Mesenchymal stem cell (in vitro differentiated cells and primary cell): ENCODE measurements around the gene SMIM12.
A peak's percentile ranks its signal among the peaks of the same experiment; 100 is the strongest.

Experiments used
- DNase-seq: peaks from one replicate; pipeline ENCODE4 v3.0.0-alpha.2; 2013
- H2AFZ ChIP-seq: one replicate; pipeline ENCODE4 v1.6.1; 2013; ENCODE audit warnings: low read depth, mild to moderate bottlenecking, control low read depth, inconsistent platforms, low read length, moderate library complexity
- H2AK5ac ChIP-seq: 2 replicates; pipeline ENCODE4 v1.6.1; 2013; ENCODE audit warnings: low read length, moderate library complexity, mild to moderate bottlenecking, inconsistent platforms; ENCODE audit not compliant: severe bottlenecking
- H2BK120ac ChIP-seq: one replicate; pipeline ENCODE4 v1.6.1; 2013; ENCODE audit warnings: low read depth, mild to moderate bottlenecking, inconsistent platforms, low read length, moderate library complexity
- H2BK12ac ChIP-seq, 2 experiments: one replicate each; pipeline ENCODE4 v1.6.1; 2013; ENCODE audit warnings: inconsistent platforms in 2 of 2, low read length in 2 of 2, mild to moderate bottlenecking in 2 of 2, moderate library complexity in 2 of 2, control low read depth in 1 of 2
- H2BK15ac ChIP-seq: one replicate; pipeline ENCODE4 v1.6.1; 2013; ENCODE audit warnings: mild to moderate bottlenecking, low read depth, inconsistent platforms; ENCODE audit not compliant: poor library complexity, severe bottlenecking
- H2BK5ac ChIP-seq: 2 replicates; pipeline ENCODE4 v1.6.1; 2013; ENCODE audit warnings: low read depth, mild to moderate bottlenecking, low read length, control low read depth, inconsistent platforms; ENCODE audit not compliant: poor library complexity, severe bottlenecking
- H3K14ac ChIP-seq, 2 experiments: one replicate each; pipeline ENCODE4 v1.6.1; 2013; ENCODE audit warnings: inconsistent platforms in 2 of 2, low read length in 2 of 2, control low read depth in 1 of 2, mild to moderate bottlenecking in 1 of 2, moderate library complexity in 1 of 2
- H3K18ac ChIP-seq, 2 experiments: one replicate each; pipeline ENCODE4 v1.6.1; 2013; ENCODE audit warnings: inconsistent platforms in 2 of 2, low read length in 2 of 2, control low read depth in 1 of 2, low read depth in 1 of 2, mild to moderate bottlenecking in 1 of 2
- H3K23ac ChIP-seq, 2 experiments: one replicate each; pipeline ENCODE4 v1.6.1; 2013; ENCODE audit warnings: inconsistent platforms in 2 of 2, low read length in 2 of 2, mild to moderate bottlenecking in 2 of 2, moderate library complexity in 2 of 2, control low read depth in 1 of 2
- H3K27ac ChIP-seq: 2 replicates; pipeline ENCODE4 v1.5.1; 2013; ENCODE audit warnings: mild to moderate bottlenecking, moderate library complexity, low read length, control low read depth, inconsistent platforms; ENCODE audit not compliant: poor library complexity, severe bottlenecking
- H3K27me3 ChIP-seq, 2 experiments: 2 replicates each; pipeline versions ENCODE4 v1.6.1 to v1.7.0; 2013; ENCODE audit warnings: low read length in 2 of 2, mild to moderate bottlenecking in 2 of 2, moderate library complexity in 2 of 2, control low read depth in 1 of 2, inconsistent platforms in 1 of 2; ENCODE audit not compliant: control insufficient read depth in 1 of 2, insufficient read depth in 1 of 2
- H3K36me3 ChIP-seq, 2 experiments: 2 replicates each; pipeline versions ENCODE4 v1.6.1 to v1.7.0; 2013; ENCODE audit warnings: low read length in 2 of 2, control low read depth in 1 of 2, inconsistent platforms in 1 of 2, low read depth in 1 of 2, mild to moderate bottlenecking in 1 of 2; ENCODE audit not compliant: insufficient read depth in 2 of 2, control insufficient read depth in 1 of 2
- H3K4ac ChIP-seq, 2 experiments: one replicate each; pipeline ENCODE4 v1.6.1; 2013; ENCODE audit warnings: inconsistent platforms in 2 of 2, low read length in 2 of 2, mild to moderate bottlenecking in 2 of 2, moderate library complexity in 2 of 2, control low read depth in 1 of 2, low read depth in 1 of 2
- H3K4me1 ChIP-seq: 2 replicates; pipeline ENCODE4 v1.6.1; 2013; ENCODE audit warnings: low read depth, low read length, control low read depth; ENCODE audit not compliant: control insufficient read depth, insufficient read depth
- H3K4me2 ChIP-seq: 2 replicates; pipeline ENCODE4 v1.6.1; 2013; ENCODE audit warnings: low read length, mild to moderate bottlenecking, inconsistent platforms; ENCODE audit not compliant: poor library complexity, severe bottlenecking
- H3K4me3 ChIP-seq, 2 experiments: 2 replicates each; pipeline versions ENCODE4 v1.5.1 to v1.7.0; 2013; ENCODE audit warnings: low read length in 2 of 2, mild to moderate bottlenecking in 2 of 2, control low read depth in 1 of 2, low read depth in 1 of 2; ENCODE audit not compliant: insufficient read depth in 1 of 2
- H3K79me1 ChIP-seq: replicated peaks from 2 replicates; pipeline ENCODE4 v1.6.1; 2013; ENCODE audit warnings: mild to moderate bottlenecking, control low read depth, low read length, inconsistent platforms; ENCODE audit not compliant: poor library complexity, severe bottlenecking
- H3K9ac ChIP-seq: 2 replicates; pipeline ENCODE4 v1.7.0; 2013; ENCODE audit warnings: mild to moderate bottlenecking, low read length, moderate library complexity
- H3K9me3 ChIP-seq: 2 replicates; pipeline ENCODE4 v1.7.0; 2013; ENCODE audit warnings: mild to moderate bottlenecking, low read length; ENCODE audit not compliant: control insufficient read depth
- H4K8ac ChIP-seq: one replicate; pipeline ENCODE4 v1.6.1; 2013; ENCODE audit warnings: inconsistent platforms, mild to moderate bottlenecking, low read length, moderate library complexity
- H4K91ac ChIP-seq: one replicate; pipeline ENCODE4 v1.6.1; 2013; ENCODE audit warnings: mild to moderate bottlenecking, low read length, inconsistent platforms
- WGBS: methylation state at CpG from one replicate; pipeline ENCODE4 v1.1.7; 2013; ENCODE audit warnings: mixed read lengths; 5-methylcytosine and 5-hydroxymethylcytosine counted together

The SMIM12 gene

GRCh38 chr1:34865981-34866761 is 6.6 kb upstream of the SMIM12 start:
- no peak overlapping the region for H2BK5ac ChIP-seq
- peak; percentile 63 for DNase-seq

GRCh38 chr1:34865573-34865972 is 6.0 kb upstream of the SMIM12 start:
- WGBS: 40% methylated on average over 23 of the region's 25 CpGs
- Histone ChIP-seq H2AFZ (peak overlapping the region; percentile 100), H2BK15ac (peak overlapping the region; percentile 74), H4K91ac (peak overlapping the region; percentile 85), H2BK120ac (no peak overlapping the region), H3K27ac (no peak overlapping the region), H2BK12ac (no peak overlapping the region), H3K36me3 (no peaks in the 10 kb centered on the region), H2BK5ac (no peak overlapping the region), H3K18ac (peak overlapping the region; percentile 77 to 81), H3K27me3 (peaks cover 52 to 55% of the 10 kb centered on the region in 2 experiments), H3K23ac (no peak overlapping the region), H3K4me3 (peak overlapping the region; percentile 67 to 84), H3K4ac (peak overlapping the region; percentile 48 to 67), H3K9ac (peak overlapping the region; percentile 90), H3K4me2 (peak overlapping the region; percentile 96), H2AK5ac (no peak overlapping the region), H4K8ac (peak overlapping the region; percentile 97), H3K9me3 (no peaks in the 10 kb centered on the region), H3K14ac (no peak overlapping the region), H3K4me1 (peaks cover 12% of the 10 kb centered on the region), H3K79me1 (no peaks in the 10 kb centered on the region)
- no peak for DNase-seq

More at GRCh38 chr1:34865981-34866761, 6.6 kb upstream of the SMIM12 start:
- H2BK120ac ChIP-seq: peak overlapping the region; percentile 35
- peak overlapping the region; percentile 97 for H4K8ac ChIP-seq
- H2AFZ ChIP-seq: peak overlapping the region; percentile 100
- peak overlapping the region; percentile 74 for H2BK15ac ChIP-seq
- H3K79me1 ChIP-seq: no peaks in the 10 kb centered on the region
- WGBS: 2% methylated on average over 75 of the region's 81 CpGs
- peak overlapping the region in 1 of 2 experiments; percentile 54 for H3K23ac ChIP-seq
- H3K18ac ChIP-seq: peak overlapping the region; percentile 77 to 81
- H3K4me3 ChIP-seq: peak overlapping the region; percentile 67 to 84
- no peaks in the 10 kb centered on the region for H3K36me3 ChIP-seq
- peak overlapping the region; percentile 48 to 67 for H3K4ac ChIP-seq
- no peaks in the 10 kb centered on the region for H3K9me3 ChIP-seq
- peaks cover 12% of the 10 kb centered on the region for H3K4me1 ChIP-seq
- peaks cover 54 to 58% of the 10 kb centered on the region in 2 experiments for H3K27me3 ChIP-seq
- H3K9ac ChIP-seq: peak overlapping the region; percentile 90
- H3K27ac ChIP-seq: no peak overlapping the region
- H3K4me2 ChIP-seq: peak overlapping the region; percentile 96
- peak overlapping the region; percentile 64 to 91 for H3K14ac ChIP-seq
- H2BK12ac ChIP-seq: peak overlapping the region in 1 of 2 experiments; percentile 80
- no peak overlapping the region for H2AK5ac ChIP-seq
- H4K91ac ChIP-seq: peak overlapping the region; percentile 85

GRCh38 chr1:34864759-34865158 is 5.2 kb upstream of the SMIM12 start:
- H3K4me2 ChIP-seq: no peak overlapping the region
- H3K4me1 ChIP-seq: peaks cover 12% of the 10 kb centered on the region
- no peaks in the 10 kb centered on the region for H3K79me1 ChIP-seq
- no peak overlapping the region for H3K14ac ChIP-seq
- WGBS: 92% methylated on average over 8 of the region's 8 CpGs
- no peak overlapping the region for H3K4me3 ChIP-seq
- no peak overlapping the region for H4K8ac ChIP-seq
- no peak overlapping the region for H2BK5ac ChIP-seq
- no peak overlapping the region for H3K23ac ChIP-seq
- H3K27me3 ChIP-seq: peaks cover 48 to 49% of the 10 kb centered on the region in 2 experiments
- H2BK15ac ChIP-seq: no peak overlapping the region
- H2BK120ac ChIP-seq: no peak overlapping the region
- no peak overlapping the region for H2BK12ac ChIP-seq
- H2AK5ac ChIP-seq: no peak overlapping the region
- no peaks in the 10 kb centered on the region for H3K9me3 ChIP-seq
- no peaks in the 10 kb centered on the region for H3K36me3 ChIP-seq
- no peak overlapping the region for H3K4ac ChIP-seq
- H2AFZ ChIP-seq: no peak overlapping the region
- no peak for DNase-seq
- no peak overlapping the region for H3K9ac ChIP-seq
- H3K27ac ChIP-seq: no peak overlapping the region
- H3K18ac ChIP-seq: no peak overlapping the region
- no peak overlapping the region for H4K91ac ChIP-seq

GRCh38 chr1:34863501-34863900 is 4.0 kb upstream of the SMIM12 start:
- Histone ChIP-seq H2BK5ac (no peak overlapping the region), H3K14ac (no peak overlapping the region), H3K4ac (no peak overlapping the region), H2BK120ac (no peak overlapping the region), H2AK5ac (no peak overlapping the region), H3K27ac (no peak overlapping the region), H3K4me1 (peaks cover 14% of the 10 kb centered on the region), H3K36me3 (no peaks in the 10 kb centered on the region), H3K79me1 (no peaks in the 10 kb centered on the region), H3K4me2 (no peak overlapping the region), H4K8ac (no peak overlapping the region), H3K27me3 (peaks cover 43 to 49% of the 10 kb centered on the region in 2 experiments), H2BK15ac (no peak overlapping the region), H4K91ac (no peak overlapping the region), H2AFZ (no peak overlapping the region), H3K9ac (no peak overlapping the region), H3K18ac (no peak overlapping the region), H2BK12ac (no peak overlapping the region), H3K23ac (no peak overlapping the region), H3K4me3 (no peak overlapping the region), H3K9me3 (no peaks in the 10 kb centered on the region)
- DNase-seq: no peak
